GM21360 (cell line): Measurements from ENCODE around the gene HS3ST4.

ENCODE experiments used
- ATAC-seq: cut with Tn5 transposase; IDR thresholded peaks from one replicate; pipeline ENCODE4 v1.9.1; 2021; ENCODE audit warnings: mild to moderate bottlenecking, moderate library complexity; ENCODE audit not compliant: unreplicated experiment

The HS3ST4 gene

DNA sequence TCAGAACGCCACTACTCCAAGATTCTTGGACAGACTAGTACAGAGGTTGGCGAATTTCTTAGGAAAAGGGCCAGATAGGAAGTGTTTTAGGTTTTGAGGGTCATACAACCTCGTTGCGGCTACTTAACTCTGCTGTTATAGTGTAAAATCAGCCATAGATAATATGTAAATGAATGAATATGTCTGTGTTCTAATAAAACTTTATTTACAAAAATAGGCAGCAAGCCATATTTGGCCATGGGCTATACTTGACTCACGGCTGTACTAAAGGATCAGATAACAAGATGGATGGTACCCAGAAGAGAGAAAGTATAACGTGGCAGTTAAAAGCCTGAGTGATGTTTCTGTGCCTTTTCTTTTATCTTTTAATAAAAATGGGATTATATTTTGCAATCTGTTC lies 125.5 kb downstream of the HS3ST4 start:
- ATAC-seq = no peak

DNA sequence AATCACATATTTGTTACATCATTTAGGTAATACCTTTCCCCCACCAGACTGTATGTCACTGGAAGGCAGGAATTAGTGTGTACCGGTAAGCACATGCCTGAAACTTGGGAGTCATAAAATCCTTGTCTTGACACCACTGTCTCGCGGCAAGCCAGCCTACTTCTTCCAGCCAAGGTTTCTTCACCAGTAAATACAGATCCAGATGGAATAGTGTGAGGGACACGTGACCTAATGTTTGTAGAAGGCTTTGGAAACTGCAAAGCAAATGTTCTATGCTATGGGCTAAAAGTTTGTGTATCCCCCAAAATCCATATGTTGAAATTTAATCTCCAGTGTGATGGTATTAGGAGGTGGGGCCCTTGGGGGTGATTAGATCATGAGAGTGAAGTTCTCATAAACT lies 126.1 kb downstream of the HS3ST4 start:
- ATAC-seq = no peak

DNA sequence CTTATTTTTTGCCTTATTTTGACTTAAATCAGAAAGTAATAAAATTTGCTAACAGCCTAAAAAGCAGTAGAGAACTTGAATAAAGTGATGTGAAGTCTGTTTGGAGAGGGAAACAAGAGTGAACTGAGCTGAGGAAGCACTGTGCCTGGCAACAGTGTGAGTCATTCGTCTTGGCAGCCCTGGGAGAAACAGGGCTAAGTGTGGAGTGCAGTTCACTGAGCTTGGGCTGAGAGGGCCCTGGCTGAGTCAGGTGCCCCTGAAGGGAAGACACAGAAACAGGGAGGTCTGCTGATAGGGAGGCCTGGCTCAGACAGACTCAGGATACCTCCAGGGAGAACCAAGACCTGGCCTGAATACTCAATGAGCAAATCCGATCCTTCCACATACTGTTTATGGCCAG lies 132.1 kb downstream of the HS3ST4 start:
- no peak for ATAC-seq

DNA sequence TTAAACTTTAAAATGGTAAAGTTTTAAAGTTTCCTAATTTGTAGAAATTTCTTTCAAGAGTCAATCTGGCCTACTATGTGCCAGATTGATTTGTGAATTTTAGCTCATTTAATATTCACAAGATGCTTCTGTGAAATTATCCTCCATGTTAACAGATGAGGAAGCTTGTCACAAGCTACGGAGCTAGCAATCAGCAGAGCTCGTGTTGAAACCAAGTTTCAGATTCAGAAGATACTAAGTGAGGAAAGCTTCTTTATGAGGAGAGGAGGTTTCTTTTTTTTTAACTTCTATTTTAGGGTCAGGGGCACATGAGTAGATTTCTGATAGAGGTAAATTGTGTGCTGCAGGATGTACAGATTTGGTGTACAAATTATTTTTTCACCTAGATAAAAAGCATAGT lies 135.9 kb downstream of the HS3ST4 start:
- ATAC-seq = no peak

DNA sequence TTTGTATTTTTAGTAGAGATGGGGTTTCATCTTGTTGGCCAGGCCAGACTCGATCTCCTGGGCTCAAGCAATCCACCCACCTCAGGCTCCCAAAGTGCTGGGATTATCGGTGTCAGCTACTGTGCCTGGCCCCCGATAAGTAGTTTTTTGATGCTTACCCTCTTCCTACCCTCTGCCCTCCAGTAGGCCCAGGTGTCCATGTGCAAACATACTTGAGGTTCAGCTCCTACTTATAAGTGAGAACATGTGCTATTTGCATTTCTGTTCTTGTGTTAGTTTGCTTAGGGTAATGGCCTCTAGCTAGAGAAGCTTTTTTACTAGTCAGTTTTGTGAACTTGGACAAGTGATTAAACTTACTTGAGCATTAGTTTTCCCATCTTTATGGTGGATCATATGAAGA lies 136.8 kb downstream of the HS3ST4 start:
- ATAC-seq = no peak

DNA sequence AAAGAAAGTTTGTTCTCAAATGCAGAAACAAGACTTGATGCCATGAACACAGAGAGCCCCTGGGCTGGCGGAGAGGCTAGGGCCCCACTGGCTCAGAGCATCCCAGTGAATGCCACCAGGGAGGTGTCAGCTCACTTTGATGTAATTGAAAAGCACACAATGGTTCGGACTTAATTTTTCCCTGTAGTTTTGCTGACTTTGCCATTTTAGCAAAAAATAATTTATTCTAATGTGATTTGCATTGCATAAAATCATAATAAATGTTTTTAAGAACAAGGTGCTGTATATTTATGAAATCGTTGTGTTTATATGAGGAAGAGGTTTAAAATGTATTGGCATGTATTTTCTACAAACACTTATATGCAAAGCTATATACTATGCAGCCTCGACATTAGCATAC lies 140.5 kb downstream of the HS3ST4 start:
- no peak for ATAC-seq

DNA sequence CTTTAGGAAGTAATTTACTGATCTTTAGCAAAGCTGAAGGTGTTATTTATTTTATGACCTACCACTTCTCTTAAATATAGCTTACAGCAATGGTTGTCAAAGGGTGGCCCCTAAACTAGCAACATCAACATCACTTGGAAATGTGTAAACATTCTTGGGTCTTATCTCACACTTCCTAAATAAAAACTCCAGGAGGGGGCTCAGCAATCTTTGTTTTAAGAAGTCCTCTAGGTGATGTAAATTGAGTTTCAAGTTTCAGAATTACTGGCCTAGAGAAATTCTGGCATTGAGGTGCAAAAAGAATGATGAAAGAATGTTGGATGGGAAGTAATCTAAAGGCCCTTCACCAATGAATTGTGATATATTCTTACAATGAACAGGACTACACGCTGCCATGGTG lies 142.3 kb downstream of the HS3ST4 start:
- ATAC-seq = no peak

DNA sequence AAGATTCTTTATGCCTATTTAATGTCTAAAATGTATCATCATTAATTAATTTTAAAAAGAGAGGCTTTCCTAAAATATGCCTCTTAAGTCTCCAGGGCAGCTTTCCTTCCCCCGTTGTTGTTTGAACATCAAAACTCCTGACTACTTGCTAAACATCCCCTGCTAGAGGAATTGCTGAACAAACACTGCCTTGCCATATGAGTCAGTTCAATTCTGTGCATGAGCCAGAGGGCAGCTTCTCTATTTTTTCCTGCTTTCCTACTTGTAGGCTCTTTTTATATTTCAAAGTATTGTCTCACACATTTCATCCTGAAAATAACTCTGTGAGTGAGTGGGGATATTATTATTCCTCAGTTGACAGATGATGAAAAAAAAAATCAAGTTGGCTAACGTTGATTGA lies 143.4 kb downstream of the HS3ST4 start:
- no peak for ATAC-seq

DNA sequence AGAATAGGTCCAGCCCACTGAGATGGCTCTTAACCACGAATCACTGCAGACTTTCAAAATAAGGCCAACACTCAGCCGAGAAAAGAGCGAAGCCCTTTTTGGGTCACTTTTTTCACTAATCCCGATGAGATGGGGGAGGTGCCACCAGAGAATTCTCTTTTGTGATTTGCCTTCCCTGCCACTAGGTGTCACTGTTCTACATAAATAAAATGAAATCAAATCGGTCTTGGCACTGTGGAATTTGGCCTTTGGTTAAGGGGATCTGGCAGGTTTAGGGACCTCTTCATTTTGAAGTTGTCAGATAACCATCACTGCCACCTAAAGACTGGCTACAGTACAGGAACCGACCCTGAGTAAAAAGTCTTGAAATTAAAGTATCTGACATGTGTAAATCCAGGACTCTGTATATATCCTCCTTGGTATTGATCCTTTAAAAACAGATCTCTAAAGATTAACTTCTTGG lies 147.0 kb downstream of the HS3ST4 start:
- ATAC-seq = no peak

DNA sequence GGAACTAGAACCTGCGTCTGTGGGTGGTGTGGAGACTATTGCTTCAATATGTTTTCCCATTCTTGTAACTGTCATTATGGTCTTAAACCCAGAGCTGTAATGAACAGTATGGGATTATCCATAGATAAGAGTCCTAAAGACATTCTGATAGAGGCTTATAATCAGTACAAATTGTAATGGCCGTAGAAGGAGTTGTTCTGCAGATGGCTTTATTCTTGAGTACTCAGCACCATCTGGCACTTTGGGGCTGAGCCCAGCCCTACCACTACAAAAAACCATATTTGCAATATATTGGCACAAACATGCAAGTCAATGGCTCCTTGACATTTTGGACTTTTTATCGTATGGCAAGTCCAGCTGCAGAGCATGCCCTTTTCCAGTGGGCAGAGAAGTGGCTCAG lies 150.0 kb downstream of the HS3ST4 start:
- ATAC-seq = no peak

DNA sequence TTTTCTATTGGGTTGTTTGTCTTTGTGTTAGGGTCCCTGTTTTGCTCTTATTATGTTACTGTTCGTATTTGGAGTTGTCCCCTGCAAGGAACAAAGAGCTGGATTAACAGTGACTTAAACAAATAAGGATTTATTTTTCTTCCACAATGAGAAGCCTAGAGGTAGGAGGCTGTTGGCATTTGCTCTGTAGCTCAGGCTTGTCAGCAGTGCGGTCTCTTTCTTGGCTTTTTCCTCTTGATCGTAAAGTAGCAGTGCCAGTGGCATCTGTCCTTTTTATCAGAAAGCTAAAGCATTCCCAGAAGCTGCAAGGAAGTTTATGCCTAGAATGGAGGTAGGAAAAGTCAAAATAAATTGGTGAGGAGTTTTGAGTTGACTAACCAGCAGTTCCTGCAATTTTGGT lies 154.1 kb downstream of the HS3ST4 start:
- ATAC-seq = no peak

DNA sequence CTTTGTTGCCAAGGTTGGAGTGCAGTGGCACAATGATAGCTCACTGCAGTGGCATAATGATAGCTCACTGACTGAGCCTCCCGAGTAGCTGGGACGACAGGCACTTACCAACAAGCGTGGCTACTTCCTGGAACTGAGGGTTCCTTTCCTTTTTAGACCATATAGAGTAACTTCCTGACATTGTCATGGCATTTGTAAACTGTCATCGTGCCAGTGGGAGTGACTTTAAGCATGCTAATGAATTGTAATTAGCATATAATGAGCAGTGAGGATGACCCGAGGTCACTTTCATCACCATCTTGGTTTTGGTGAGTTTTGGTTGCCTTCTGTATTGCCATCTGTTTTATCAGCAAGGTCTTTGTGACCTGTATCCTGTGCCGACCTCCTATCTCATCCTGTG lies 162.4 kb downstream of the HS3ST4 start:
- ATAC-seq = no peak

DNA sequence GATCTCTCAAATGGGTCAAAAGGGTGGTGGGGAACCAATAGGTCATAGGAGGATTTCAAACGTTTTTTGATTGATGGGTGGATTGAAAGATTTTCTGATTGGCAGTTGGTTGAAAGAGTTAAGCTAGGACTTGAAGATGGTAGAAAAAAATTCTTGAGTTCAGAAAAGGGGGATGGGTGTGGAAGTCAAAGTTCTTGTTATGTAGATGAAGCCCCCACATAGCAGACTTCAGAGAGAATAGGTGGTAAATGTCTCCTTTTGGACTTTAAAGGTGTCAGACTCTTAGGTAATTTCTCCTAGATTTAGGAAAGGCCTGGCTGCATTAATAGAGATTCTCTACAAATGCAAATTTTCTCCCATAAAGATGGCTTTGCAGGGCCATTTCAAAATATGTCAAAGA lies 163.3 kb downstream of the HS3ST4 start:
- ATAC-seq = no peak

DNA sequence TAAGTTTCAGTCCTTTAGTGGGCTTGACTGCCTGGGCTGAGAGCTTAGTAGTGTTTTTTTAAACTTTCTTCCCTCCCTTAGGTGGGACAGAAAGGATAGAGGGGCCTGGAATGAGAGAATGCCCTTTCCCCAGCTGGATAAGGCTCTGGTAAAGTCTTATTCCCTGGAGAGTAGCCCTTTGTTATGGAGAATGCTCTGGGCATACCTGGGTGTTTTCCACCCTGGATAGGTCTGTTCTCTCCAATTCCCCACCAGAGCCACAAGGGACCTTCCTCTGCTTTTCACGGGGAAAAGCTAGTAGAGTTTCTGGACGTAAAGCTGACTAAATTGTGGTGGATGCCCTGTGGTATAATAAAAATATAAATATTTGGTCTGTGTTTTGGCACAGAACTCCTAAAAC lies 164.1 kb downstream of the HS3ST4 start:
- no peak for ATAC-seq

DNA sequence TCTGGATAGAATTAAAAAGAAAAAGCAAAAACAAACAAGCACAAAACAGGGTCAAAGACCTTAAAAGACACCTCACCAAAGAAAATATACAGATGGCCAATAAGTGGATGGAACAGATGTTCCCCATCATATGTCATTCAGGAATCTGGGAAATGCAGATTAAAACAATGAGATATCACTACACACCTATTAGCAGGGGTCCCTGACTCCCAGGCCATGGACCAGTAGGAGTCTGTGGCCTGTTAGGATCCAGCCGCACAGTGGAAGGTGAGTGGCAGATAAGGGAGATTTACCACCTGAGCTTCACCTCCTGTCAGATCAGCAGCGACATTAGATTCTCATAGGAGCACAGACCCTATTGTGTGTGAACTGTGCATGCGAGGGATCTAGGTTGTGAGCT lies 167.9 kb downstream of the HS3ST4 start:
- no peak for ATAC-seq

DNA sequence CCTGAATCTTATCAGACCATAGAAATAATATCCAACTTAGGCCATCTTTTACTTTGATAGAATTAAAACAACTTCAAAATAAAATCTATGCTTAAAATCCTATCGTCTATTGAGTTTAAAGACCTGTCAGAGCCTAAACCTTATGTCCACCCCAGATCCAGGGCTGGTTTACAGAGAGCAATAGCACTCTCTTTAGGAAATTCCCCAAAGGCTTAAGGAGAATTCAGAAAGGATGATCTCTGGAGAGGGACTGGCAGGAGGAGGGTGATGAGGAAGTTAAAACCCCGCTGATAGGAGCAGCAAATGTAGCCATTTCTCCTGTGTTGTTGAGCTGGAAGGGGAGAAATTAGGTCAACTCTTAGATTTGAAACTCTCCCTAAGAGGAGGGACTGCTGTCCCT lies 175.3 kb downstream of the HS3ST4 start:
- ATAC-seq = no peak

DNA sequence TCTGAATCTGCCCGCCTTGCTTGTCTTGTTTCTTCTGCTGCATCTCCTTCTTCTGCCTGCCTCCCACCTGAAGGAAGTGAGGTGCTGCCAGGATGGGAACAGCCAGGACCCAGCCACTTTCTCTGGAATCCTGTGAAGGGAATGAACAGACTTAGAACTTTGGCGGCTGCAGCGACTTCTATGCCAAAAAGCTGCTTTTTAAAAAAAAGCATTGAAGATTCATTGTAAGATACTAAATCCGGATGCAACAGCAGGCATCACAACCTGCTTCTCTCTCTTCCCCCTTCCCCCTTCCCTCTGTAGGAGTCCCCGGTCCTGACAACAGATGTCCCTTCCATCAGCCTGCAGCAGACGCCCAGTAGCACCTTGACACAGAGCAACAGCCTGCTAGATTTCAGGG lies 176.3 kb downstream of the HS3ST4 start:
- no peak for ATAC-seq

DNA sequence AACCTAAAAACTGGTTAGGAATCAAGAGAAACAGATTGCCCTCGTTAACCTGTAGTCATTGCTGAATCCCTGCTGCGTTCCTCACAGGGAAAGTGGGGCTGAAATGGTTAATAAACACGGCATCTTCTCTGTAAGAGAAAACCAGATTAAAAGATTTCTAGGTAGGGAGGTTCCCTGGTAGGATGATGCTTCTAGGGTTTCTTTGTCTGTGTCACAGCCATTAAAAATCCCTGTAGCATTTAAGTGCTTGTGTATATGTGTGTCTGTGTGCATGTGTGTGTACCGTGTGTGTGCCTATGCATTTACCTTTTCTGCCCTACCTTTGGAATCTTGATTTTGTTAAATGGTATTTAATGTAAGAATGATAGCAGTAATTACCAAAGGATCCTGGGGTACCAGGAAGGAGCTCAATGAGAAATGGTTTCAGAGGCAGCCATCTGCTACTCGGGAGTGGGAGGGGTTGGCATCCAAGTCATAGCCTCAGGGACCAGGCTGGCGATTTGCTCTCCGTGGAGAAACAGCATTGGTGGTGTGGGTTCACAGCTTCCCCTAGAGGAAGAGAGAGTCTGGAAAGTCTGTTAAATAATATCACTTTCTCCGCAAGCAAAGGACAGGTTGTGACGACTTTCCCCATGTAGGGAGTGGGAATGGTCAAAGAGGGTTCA lies 177.1 kb downstream of the HS3ST4 start:
- no peak for ATAC-seq

DNA sequence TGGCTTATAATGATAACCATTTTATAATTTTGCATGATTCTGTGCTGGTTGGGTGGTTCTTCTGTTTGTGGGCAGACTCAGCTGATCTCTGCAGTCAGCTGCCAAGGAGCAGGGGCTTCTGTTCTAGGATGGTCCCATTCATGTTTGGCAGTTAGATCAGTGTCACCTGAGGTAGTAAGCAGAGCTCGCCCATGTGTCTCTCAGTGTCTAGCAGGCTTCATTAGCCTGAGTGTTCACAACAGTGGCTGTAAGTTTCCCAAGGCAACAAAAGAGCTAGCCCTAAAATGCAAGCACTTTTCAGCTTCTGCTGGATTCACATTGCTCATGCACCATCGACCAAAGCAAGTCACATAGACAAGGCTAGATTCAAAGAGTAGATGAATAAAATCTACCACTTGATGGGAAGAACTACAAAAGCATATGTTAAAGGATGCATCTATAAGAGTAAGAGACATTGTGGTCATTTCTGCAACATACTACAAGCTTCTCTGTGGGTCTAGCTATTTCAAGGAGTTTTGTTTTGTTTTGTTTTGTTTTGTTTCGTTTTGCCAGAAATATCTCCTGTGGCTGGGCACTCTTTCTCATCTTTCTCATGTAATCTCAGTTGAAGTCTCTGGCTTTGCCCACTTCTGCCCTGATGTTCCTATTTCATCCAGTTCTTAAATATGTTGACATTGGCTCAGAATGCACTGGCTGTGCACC lies 180.8 kb downstream of the HS3ST4 start:
- no peak for ATAC-seq

DNA sequence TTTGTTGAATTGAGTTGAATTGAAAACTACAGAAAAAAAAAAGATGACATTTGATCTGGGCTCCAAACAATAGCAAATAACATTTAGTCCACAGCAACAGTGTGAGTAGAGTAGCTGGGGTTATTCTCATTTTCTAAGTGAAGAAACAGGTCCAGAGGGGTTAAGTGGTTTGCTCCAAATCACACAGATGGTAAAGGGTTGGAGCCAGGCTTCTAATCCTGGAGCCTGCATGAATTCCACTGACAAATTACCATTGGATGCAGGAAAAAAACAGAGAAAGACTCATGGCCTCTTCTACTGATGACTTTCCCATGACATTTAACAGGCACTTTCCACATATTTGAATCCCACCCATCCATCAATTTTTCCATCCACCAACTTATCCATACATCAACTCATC lies 182.4 kb downstream of the HS3ST4 start:
- no peak for ATAC-seq

DNA sequence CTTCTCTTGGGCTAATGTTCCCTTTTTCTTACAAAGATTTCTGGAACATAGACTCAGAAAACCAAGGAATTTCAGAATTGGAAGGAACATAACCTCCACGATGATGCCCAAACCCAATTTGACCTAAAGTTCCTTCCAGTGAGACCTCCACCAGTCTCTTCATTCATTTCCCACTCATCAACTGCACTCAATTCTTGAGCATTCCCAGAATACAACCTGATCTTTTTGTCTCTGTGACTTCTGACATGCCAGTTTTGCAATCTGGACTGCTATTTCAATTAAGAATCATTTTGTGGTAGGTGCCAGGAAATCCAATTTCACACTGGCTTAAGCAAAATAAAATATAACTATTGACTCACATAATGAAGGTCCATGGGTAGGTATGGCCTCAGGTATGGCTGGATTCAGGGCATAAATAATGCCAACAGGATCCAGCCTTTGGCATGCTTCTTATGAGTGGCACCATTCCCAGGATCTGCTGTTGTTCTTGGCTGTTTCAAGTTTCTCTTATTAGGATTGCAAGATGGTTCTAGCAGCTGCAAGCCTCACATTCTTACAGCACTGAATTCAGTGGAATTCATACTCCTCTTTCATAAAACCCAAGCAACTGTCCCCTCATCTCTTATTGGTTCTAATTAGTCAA lies 184.3 kb downstream of the HS3ST4 start:
- ATAC-seq = no peak

DNA sequence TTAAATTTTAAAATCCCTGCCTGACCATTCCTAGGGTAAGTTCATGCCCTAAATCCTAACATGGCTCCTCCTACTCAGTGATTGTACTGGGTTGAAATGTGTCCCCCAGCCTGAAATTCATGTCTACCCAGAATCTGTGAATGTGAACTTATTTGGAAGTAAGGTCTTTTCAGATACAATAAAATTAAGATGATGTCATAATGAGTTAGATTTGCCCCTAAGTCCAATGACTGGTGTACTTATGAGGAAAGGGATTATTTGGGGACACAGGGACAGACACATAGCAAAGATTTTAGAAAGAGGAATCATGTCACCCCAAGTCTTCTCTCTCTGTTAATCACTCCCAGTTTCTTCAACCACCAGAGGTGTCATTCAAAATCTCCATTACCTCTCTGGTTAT lies 185.3 kb downstream of the HS3ST4 start:
- no peak for ATAC-seq
